GM12878 (cell line): ENCODE measurements around the gene RRAD. TPM values are rescaled to one million over a fixed set of nuclear protein-coding genes. Genes with fewer than 3 reads are reported as not detected.

ENCODE experiments used
- BACH1 ChIP-seq: fragments of 450-650 bp; IDR thresholded peaks from 2 replicates; pipeline ENCODE4 v1.6.1; 2017; ENCODE audit warnings: mild to moderate bottlenecking, borderline replicate concordance
- BCL3 ChIP-seq: IDR thresholded peaks from 2 replicates; pipeline ENCODE4 v1.6.1; 2011; ENCODE audit warnings: borderline replicate concordance, low read depth, mild to moderate bottlenecking, moderate library complexity, low read length; ENCODE audit not compliant: insufficient read depth, poor library complexity, severe bottlenecking
- CHD2 ChIP-seq: IDR thresholded peaks from 2 replicates; pipeline ENCODE4 v1.6.1; 2011; ENCODE audit warnings: low read depth, low read length, improper control_type of control experiment, borderline replicate concordance
- E4F1 ChIP-seq: fragments of 450-650 bp; IDR thresholded peaks from 2 replicates; pipeline ENCODE4 v1.6.1; 2018; ENCODE audit warnings: borderline replicate concordance, mild to moderate bottlenecking; ENCODE audit not compliant: partially characterized antibody
- ETV6 ChIP-seq, 2 experiments: fragments of 450-650 bp in 1 of 2; IDR thresholded peaks in 1 of 2; conservative IDR thresholded peaks in 1 of 2; 2 replicates each; pipeline ENCODE4 v1.6.1; 2014; ENCODE audit warnings: antibody characterized with exemption in 1 of 2, borderline replicate concordance in 1 of 2, low read depth in 1 of 2, mild to moderate bottlenecking in 1 of 2, moderate library complexity in 1 of 2
- IRF4 ChIP-seq: IDR thresholded peaks from 2 replicates; pipeline ENCODE4 v1.6.1; 2011; ENCODE audit warnings: low read depth, low read length
- LARP7 ChIP-seq: fragments of 450-650 bp; IDR thresholded peaks from 2 replicates; pipeline ENCODE4 v1.6.1; 2017; ENCODE audit warnings: mild to moderate bottlenecking
- MTA2 ChIP-seq: fragments of 450-650 bp; IDR thresholded peaks from 2 replicates; pipeline ENCODE4 v1.6.1; 2016; ENCODE audit warnings: low read depth, mild to moderate bottlenecking, moderate library complexity
- MYB ChIP-seq: fragments of 150-350 bp; IDR thresholded peaks from 2 replicates; pipeline ENCODE4 v1.6.1; 2014; ENCODE audit warnings: mild to moderate bottlenecking, low read depth, low read length, borderline replicate concordance
- POLR2A ChIP-seq: IDR thresholded peaks from 2 replicates; pipeline ENCODE4 v1.6.1; 2011; ENCODE audit warnings: low read depth, mild to moderate bottlenecking, low read length
- POLR2AphosphoS2 ChIP-seq: IDR thresholded peaks from 2 replicates; pipeline ENCODE4 v1.6.1; 2011; ENCODE audit warnings: low read depth, mild to moderate bottlenecking, low read length, improper control_type of control experiment, moderate library complexity
- POLR2AphosphoS5 ChIP-seq: IDR thresholded peaks from 2 replicates; pipeline ENCODE4 v1.6.1; 2011; ENCODE audit warnings: mild to moderate bottlenecking, low read length, inconsistent platforms
- RB1 ChIP-seq: fragments of 450-650 bp; formaldehyde crosslinking; IDR thresholded peaks from 2 replicates; pipeline ENCODE4 v1.6.1; 2017; ENCODE audit warnings: mild to moderate bottlenecking, borderline replicate concordance
- RELB ChIP-seq: fragments of 450-650 bp; IDR thresholded peaks from 2 replicates; pipeline ENCODE4 v1.6.1; 2017; ENCODE audit warnings: low read depth, mild to moderate bottlenecking, moderate library complexity
- SIX5 ChIP-seq: IDR thresholded peaks from 2 replicates; pipeline ENCODE4 v1.6.1; 2011; ENCODE audit warnings: mild to moderate bottlenecking, low read depth, low read length, moderate library complexity; ENCODE audit not compliant: severe bottlenecking
- SMARCA5 ChIP-seq: fragments of 450-650 bp; IDR thresholded peaks from 2 replicates; pipeline ENCODE4 v1.6.1; 2017; ENCODE audit warnings: mild to moderate bottlenecking
- SMC3 ChIP-seq: IDR thresholded peaks from 2 replicates; pipeline ENCODE4 v1.6.1; 2011; ENCODE audit warnings: low read length, improper control_type of control experiment, borderline replicate concordance
- SP1 ChIP-seq: IDR thresholded peaks from one replicate; pipeline ENCODE4 v1.6.1; 2011; ENCODE audit warnings: low read depth, low read length
- TAF1 ChIP-seq: IDR thresholded peaks from 2 replicates; pipeline ENCODE4 v1.6.1; 2011; ENCODE audit warnings: mild to moderate bottlenecking, low read depth, low read length, borderline replicate concordance
- YBX1 ChIP-seq: fragments of 450-650 bp; IDR thresholded peaks from 2 replicates; pipeline ENCODE4 v1.6.1; 2016; ENCODE audit warnings: antibody characterized with exemption
- YY1 ChIP-seq: IDR thresholded peaks from 2 replicates; pipeline ENCODE4 v1.6.1; 2011; ENCODE audit warnings: low read depth, mild to moderate bottlenecking, low read length
- ZBTB33 ChIP-seq: fragments of 450-650 bp; IDR thresholded peaks from 2 replicates; pipeline ENCODE4 v1.6.1; 2017; ENCODE audit warnings: mild to moderate bottlenecking
- ZNF207 ChIP-seq: fragments of 450-650 bp; IDR thresholded peaks from 2 replicates; pipeline ENCODE4 v1.6.1; 2014; ENCODE audit warnings: antibody characterized with exemption, mild to moderate bottlenecking, borderline replicate concordance
- ZNF24 ChIP-seq: fragments of 450-650 bp; IDR thresholded peaks from 2 replicates; pipeline ENCODE4 v1.6.1; 2017; ENCODE audit warnings: antibody characterized with exemption, mild to moderate bottlenecking
- polyA plus RNA-seq, 11 experiments: library from polyadenylated mRNA; depleted of rRNA in 4 of 11; unstranded in 6 of 11; stranded (reverse) in 5 of 11; fragments of >200 nt; fragmentation: Nextera tagmentation in 4 of 11; fragmentation: Illumina TruSeq in 1 of 11; extraction: Ambion mirVana in 4 of 11; extraction: Trizol in 1 of 11; gene quantifications; 1 replicate in 1 of 11; 2 replicates in 10 of 11; pipeline versions ENCODE4 v1.2.1 to v1.2.3, GENCODE V29; 2011 to 2016; ENCODE audit warnings: inconsistent platforms in 2 of 11, missing spikeins in 2 of 11, low read depth in 1 of 11
- total RNA-seq, 4 experiments: library from RNA; depleted of rRNA in 3 of 4; stranded (reverse); fragments of >200 nt in 3 of 4; fragmentation: Illumina TruSeq in 1 of 4; extraction: Trizol in 1 of 4; gene quantifications; 2 replicates each; pipeline versions ENCODE4 v1.2.1 to v1.2.3, GENCODE V29; 2013 to 2021

RRAD gene
- total and polyA plus RNA-seq, 10 of the 15 experiments (the other 5 are each of a cell fraction or from before 2014, with no cell fraction given): 0.11 to 8.5 (median 2.8) TPM

- no peak for TF ChIP-seq ZBTB33
- peak; percentile 49; the same call in 1 of the 2 replicates for TF ChIP-seq BACH1
- TF ChIP-seq ZNF24: no peak
- TF ChIP-seq SIX5: peak; percentile 49
- peak; percentile 86; the same call in 1 of the 2 replicates for TF ChIP-seq SMARCA5
- 0 out of 2 replicates have a peak, but pooled peaks have one; percentile 2 for TF ChIP-seq IRF4
- no peak for TF ChIP-seq YBX1
- TF ChIP-seq POLR2A: peak; percentile 98
- TF ChIP-seq POLR2AphosphoS2: peak; percentile 72
- TF ChIP-seq POLR2AphosphoS5: peak; percentile 88
- TF ChIP-seq TAF1: peak; percentile 78; the same call in 1 of the 2 replicates
- TF ChIP-seq LARP7: peak; percentile 96
- TF ChIP-seq MYB: 0 out of 2 replicates have a peak, but pooled peaks have one; percentile 12
- TF ChIP-seq ETV6 (conservative IDR thresholded peaks at IDR 0.05 in 1 of 2, IDR thresholded peaks at IDR 0.05 in 1 of 2; ENCODE audit: borderline replicate concordance in 1 of 2, low read depth in 1 of 2): peak in 1 of 2 experiments; percentile 20; a peak in 1 of 4 replicates
- peak; percentile 77 for TF ChIP-seq YY1
- TF ChIP-seq E4F1: peak; percentile 69
- peak; percentile 14 for TF ChIP-seq BCL3
- peak; percentile 73 for TF ChIP-seq RELB
- peak; percentile 86 for TF ChIP-seq SP1
- peak; percentile 40; the same call in 1 of the 2 replicates for TF ChIP-seq RB1
- TF ChIP-seq SMC3: 0 out of 2 replicates have a peak, but pooled peaks have one; percentile 9
- TF ChIP-seq CHD2: peak; percentile 81
- TF ChIP-seq MTA2: no peak
- no peak for TF ChIP-seq ZNF207
Observed at GRCh38 chr16:66934138-66934838, 9.0 kb upstream of the RRAD start, which contains the start of gene CIAO2B (continued).
